GM10266 (cell line): Measurements from ENCODE around the gene HOXA13.

Experiments used
- DNase-seq: peaks from one replicate; pipeline ENCODE4 v3.0.0; 2012; ENCODE audit errors: extremely low spot score
- CTCF ChIP-seq: IDR thresholded peaks from 2 replicates; pipeline ENCODE4 v1.5.1; 2012; ENCODE audit warnings: mild to moderate bottlenecking, low read depth; ENCODE audit not compliant: control insufficient read depth, insufficient read depth; ENCODE audit errors: missing control alignments

Gene HOXA13

GRCh38 chr7:27144781-27145164 is 55.1 kb downstream of the HOXA13 start:
- DNase-seq = no peak
- no peak for TF ChIP-seq CTCF
